Nephron (organoid): Measurements from ENCODE around the gene GNGT2.

Experiments used
- H3K27ac Mint-ChIP-seq, 3 experiments: 2 replicates each; pipeline ENCODE4 v1.8.0; 2020; ENCODE audit warnings: mixed read lengths in 3 of 3, mild to moderate bottlenecking in 2 of 3, moderate library complexity in 1 of 3
- H3K27me3 Mint-ChIP-seq: 2 replicates; pipeline ENCODE4 v1.8.0; 2021; ENCODE audit warnings: low read depth, mild to moderate bottlenecking, moderate library complexity, mixed read lengths
- H3K36me3 Mint-ChIP-seq: 2 replicates; pipeline ENCODE4 v1.8.0; 2020; ENCODE audit warnings: low read depth, mixed read lengths
- H3K4me1 Mint-ChIP-seq: 2 replicates; pipeline ENCODE4 v1.8.0; 2020; ENCODE audit warnings: mixed read lengths
- H3K4me3 Mint-ChIP-seq, 3 experiments: 2 replicates each; pipeline ENCODE4 v1.8.0; 2020; ENCODE audit warnings: mild to moderate bottlenecking in 3 of 3, mixed read lengths in 3 of 3, moderate library complexity in 2 of 3
- H3K9me3 Mint-ChIP-seq: 2 replicates; pipeline ENCODE4 v1.8.0; 2020; ENCODE audit warnings: mixed read lengths
- TF ChIP-seq, protein P1 (sequence below), 3 experiments: fragments of 200-600 bp; sonication (generic); IDR thresholded peaks; one replicate each; pipeline ENCODE4 v1.5.0; 2021; ENCODE audit warnings: antibody characterized with exemption in 3 of 3; ENCODE audit not compliant: unreplicated experiment in 3 of 3

The GNGT2 gene

DNA sequence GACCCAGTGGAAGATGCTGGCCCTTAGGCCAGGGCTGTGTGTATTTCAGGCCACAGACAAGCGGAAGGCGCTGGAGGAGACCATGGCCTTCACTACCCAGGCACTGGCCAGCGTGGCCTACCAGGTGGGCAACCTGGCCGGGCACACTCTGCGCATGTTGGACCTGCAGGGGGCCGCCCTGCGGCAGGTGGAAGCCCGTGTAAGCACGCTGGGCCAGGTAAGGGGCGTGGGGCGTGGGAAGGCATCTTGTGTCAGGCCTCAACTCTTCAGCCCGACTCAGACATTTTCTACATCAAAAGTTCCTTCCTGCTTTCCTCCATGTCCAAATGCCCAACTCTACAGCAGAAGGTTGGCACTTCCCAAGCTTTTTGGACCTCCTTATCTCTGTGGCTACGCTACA lies 6.1 kb upstream of the GNGT2 start:
- TF ChIP-seq, protein P1, sequence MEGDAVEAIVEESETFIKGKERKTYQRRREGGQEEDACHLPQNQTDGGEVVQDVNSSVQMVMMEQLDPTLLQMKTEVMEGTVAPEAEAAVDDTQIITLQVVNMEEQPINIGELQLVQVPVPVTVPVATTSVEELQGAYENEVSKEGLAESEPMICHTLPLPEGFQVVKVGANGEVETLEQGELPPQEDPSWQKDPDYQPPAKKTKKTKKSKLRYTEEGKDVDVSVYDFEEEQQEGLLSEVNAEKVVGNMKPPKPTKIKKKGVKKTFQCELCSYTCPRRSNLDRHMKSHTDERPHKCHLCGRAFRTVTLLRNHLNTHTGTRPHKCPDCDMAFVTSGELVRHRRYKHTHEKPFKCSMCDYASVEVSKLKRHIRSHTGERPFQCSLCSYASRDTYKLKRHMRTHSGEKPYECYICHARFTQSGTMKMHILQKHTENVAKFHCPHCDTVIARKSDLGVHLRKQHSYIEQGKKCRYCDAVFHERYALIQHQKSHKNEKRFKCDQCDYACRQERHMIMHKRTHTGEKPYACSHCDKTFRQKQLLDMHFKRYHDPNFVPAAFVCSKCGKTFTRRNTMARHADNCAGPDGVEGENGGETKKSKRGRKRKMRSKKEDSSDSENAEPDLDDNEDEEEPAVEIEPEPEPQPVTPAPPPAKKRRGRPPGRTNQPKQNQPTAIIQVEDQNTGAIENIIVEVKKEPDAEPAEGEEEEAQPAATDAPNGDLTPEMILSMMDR (IDR thresholded peaks at IDR 0.05; ENCODE audit: unreplicated experiment in 3 of 3): no peak
- no peak overlapping the region for H3K4me3 Mint-ChIP-seq
- peaks cover 18% of the 10 kb centered on the region for H3K27me3 Mint-ChIP-seq
- H3K4me1 Mint-ChIP-seq: peaks cover 5% of the 10 kb centered on the region
- no peaks in the 10 kb centered on the region for H3K9me3 Mint-ChIP-seq
- no peaks in the 10 kb centered on the region for H3K36me3 Mint-ChIP-seq
- no peak overlapping the region for H3K27ac Mint-ChIP-seq

DNA sequence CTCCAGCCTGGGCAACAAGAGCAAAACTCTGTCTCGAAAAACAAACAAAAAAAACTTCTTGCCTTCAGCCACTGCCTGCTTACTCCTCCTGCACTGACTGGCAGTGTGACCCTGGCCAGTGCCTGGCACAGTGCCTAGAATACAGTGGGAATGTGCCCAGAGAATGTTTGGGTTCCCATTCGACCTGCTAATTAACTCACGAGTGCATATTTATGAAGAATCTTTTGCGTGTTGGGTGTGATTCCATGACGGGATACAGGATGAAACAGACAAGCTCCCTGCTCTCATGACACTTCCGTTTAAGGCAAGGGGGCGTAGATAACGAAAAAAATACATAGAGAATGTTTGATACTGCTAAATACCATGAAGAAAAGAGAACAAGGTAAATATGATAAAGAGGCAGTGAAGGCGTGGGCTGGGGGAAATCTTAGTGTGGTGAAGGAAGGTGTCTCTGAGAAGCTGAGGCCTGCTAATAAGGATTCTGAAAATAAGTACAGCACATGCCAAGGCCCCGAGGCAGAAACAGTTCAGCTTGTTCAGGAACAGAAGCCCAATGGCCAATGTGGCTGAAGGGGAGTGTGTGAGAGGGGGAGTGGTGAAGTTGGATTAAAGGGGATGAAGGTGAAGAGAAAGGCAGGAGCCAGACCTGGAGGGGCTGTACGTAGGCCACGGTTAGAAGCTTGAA lies 4.4 kb upstream of the GNGT2 start:
- TF ChIP-seq, protein P1 (IDR thresholded peaks at IDR 0.05; ENCODE audit: unreplicated experiment in 3 of 3): no peak
- H3K27me3 Mint-ChIP-seq: peaks cover 16% of the 10 kb centered on the region
- H3K9me3 Mint-ChIP-seq: no peaks in the 10 kb centered on the region
- H3K4me1 Mint-ChIP-seq: peaks cover 12% of the 10 kb centered on the region
- H3K27ac Mint-ChIP-seq: no peak overlapping the region
- H3K4me3 Mint-ChIP-seq: no peak overlapping the region
- H3K36me3 Mint-ChIP-seq: no peaks in the 10 kb centered on the region

DNA sequence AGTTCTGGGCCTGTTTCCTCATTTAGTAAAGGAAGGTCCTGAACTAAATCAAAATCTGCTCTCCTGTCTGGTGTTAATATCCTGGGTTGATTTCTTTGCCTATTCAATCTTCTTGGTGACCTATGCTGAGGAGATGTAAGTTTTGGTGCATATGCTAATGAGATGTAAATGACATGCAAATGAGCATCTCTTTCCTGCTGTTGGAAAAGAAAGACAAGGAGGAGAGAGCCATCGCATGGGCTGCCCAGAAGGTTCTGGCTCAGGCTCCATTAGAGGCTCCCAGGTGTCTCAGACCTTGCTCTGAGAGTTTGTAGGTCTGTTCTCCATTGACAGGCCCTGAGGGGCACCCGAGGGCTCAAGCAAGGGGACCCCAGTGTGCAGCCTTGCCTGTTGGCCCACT lies 3.5 kb upstream of the GNGT2 start:
- Mint-ChIP-seq H3K27ac (no peak overlapping the region), H3K4me1 (peaks cover 13% of the 10 kb centered on the region), H3K4me3 (no peak overlapping the region), H3K27me3 (peaks cover 22% of the 10 kb centered on the region), H3K9me3 (no peaks in the 10 kb centered on the region), H3K36me3 (no peaks in the 10 kb centered on the region)
- TF ChIP-seq, protein P1 (IDR thresholded peaks at IDR 0.05; ENCODE audit: unreplicated experiment in 3 of 3): no peak

DNA sequence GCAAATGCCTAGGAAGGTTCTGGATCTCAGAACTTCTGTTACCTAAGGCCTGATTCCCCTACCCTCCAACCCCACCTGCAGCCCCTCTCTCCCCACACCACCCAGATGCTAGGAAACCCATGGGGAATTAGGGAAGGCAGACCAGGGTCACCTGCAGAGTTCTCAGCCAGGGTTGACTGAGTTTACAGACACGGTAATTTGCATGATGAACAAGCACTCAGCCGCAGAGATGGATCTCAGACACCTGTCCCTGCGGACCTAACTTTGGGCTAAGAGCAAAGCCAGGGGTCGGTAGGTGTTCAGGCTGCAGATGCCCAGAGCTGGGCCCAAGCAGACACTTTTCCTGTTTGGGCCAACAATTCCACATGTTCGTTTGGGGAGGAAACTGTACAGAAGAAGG lies 3.0 kb upstream of the GNGT2 start:
- no peak overlapping the region for H3K4me3 Mint-ChIP-seq
- TF ChIP-seq, protein P1 (IDR thresholded peaks at IDR 0.05; ENCODE audit: unreplicated experiment in 3 of 3): no peak

DNA sequence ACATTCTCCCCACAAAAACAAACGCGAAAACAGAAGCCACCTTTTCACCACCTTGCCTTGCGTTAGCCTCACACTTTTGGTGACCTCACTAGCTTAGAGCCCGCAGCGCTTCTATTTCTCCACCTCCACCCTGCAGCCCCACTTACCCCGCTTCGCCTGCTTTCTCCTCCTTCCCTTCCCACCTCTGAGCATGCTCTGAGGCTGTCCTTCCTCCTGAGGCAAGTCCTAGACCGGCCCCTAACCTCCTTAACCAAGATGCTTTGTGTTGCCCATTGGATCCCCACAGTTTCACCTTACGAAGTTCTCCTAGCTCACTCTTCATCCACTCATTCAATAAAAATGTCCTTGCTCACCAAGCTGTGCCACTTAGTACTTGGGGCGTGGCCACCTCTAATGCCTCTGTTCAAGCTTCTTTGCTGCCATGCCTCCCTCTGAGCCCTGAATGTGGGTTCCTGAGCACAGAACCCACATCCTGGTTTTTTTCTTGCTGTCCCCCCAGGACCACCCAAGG lies 1.3 kb downstream of the GNGT2 start:
- Mint-ChIP-seq H3K27me3 (peaks cover 20% of the 10 kb centered on the region), H3K4me1 (peaks cover 13% of the 10 kb centered on the region), H3K36me3 (no peaks in the 10 kb centered on the region), H3K4me3 (no peak overlapping the region), H3K27ac (no peak overlapping the region), H3K9me3 (no peaks in the 10 kb centered on the region)
- TF ChIP-seq, protein P1 (IDR thresholded peaks at IDR 0.05; ENCODE audit: unreplicated experiment in 3 of 3): no peak

More for the DNA sequence above, 3.0 kb upstream of the GNGT2 start:
- Mint-ChIP-seq H3K9me3 (no peaks in the 10 kb centered on the region), H3K27ac (peak overlapping the region in 1 of 3 experiments; percentile 82), H3K4me1 (peaks cover 13% of the 10 kb centered on the region), H3K27me3 (peaks cover 22% of the 10 kb centered on the region), H3K36me3 (no peaks in the 10 kb centered on the region)

DNA sequence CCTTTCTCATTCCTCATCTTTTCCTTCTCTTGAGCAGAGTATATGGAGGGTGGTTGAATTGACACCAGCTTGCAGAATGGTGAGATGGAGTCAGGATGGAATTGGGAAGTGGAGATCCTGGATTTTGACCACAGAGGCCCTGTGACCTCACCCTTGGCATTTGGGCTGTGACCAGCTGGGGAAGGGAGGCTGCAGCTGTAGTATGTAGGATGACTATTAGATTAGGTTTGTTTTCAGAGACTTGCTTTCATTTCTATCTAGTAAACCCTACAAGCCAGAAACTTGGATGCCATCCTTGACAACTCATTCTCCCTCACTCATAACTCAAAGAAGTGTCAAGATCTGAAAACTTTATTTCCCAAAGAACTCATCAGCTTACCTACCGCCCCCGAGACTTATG lies 5.9 kb downstream of the GNGT2 start:
- peaks cover 23% of the 10 kb centered on the region for H3K27me3 Mint-ChIP-seq
- no peaks in the 10 kb centered on the region for H3K9me3 Mint-ChIP-seq
- H3K36me3 Mint-ChIP-seq: no peaks in the 10 kb centered on the region
- no peaks in the 10 kb centered on the region for H3K4me1 Mint-ChIP-seq
- TF ChIP-seq, protein P1 (IDR thresholded peaks at IDR 0.05; ENCODE audit: unreplicated experiment in 3 of 3): no peak
- H3K27ac Mint-ChIP-seq: no peak overlapping the region
- no peak overlapping the region for H3K4me3 Mint-ChIP-seq
